LoVo (cell line): Measurements from ENCODE around the gene TPPP3.

Source experiments
- DNase-seq: peaks from one replicate; pipeline ENCODE4 v3.0.0-alpha.2; 2016; ENCODE audit warnings: low spot score

TPPP3 gene

DNA sequence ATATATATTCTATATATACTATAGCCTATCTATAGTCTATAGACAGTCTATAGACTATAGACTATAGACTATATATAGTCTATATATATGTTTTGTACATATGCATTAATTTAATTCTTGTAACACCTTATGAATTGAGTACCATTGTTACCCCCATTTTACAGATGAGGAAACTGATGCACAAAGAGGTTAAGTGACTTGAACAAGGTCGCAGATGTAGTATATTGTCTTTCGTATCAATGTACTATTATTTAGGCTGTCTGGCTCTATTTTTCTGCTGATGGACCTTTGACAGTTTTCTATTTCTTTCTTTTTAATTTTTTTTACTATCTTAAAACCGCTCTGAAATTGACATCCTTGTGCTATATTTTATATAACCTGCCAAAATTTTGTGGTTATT, 52.0 kb downstream of the TPPP3 start:
- DNase-seq: no peak
